ENCODE measurements around the gene SMARCD2. TPM values are rescaled to one million over a fixed set of nuclear protein-coding genes. Genes with fewer than 3 reads are reported as not detected.

The SMARCD2 gene
- total RNA-seq, 1 donor from 2014 or later, result 68.3 TPM

GRCh38 chr17:63832014-63832413 lies 10.5 kb downstream of the SMARCD2 start:
- no peak for ATAC-seq

- ATAC-seq, result no peak
Observed at GRCh38 chr17:63831505-63831904, 11.0 kb downstream of the SMARCD2 start.

GRCh38 chr17:63830904-63831491 lies 11.5 kb downstream of the SMARCD2 start:
- no peak for ATAC-seq

GRCh38 chr17:63830278-63830677 lies 12.2 kb downstream of the SMARCD2 start:
- no peak for ATAC-seq

- ATAC-seq, result no peak
Observed at GRCh38 chr17:63828936-63829335, 13.5 kb downstream of the SMARCD2 start.

GRCh38 chr17:63827801-63828221 lies 14.7 kb downstream of the SMARCD2 start:
- no peak for ATAC-seq

- ATAC-seq, result peak; percentile 86
Observed at GRCh38 chr17:63827002-63827800, 15.3 kb downstream of the SMARCD2 start, which contains the start of the genes FTSJ3 and PSMC5. Gene FTSJ3, minus strand, starts transcription at chr17:63827663. Its CDS starts 761 bp downstream, at chr17:63826902. Gene PSMC5, plus strand, starts transcription at chr17:63827431. Its CDS starts 60 bp downstream, at chr17:63827491.

GRCh38 chr17:63826468-63827001 lies 15.9 kb downstream of the SMARCD2 start:
- peak; percentile 4 for ATAC-seq

- no peak for ATAC-seq
Observed at GRCh38 chr17:63824362-63824761, 18.1 kb downstream of the SMARCD2 start.

- no peak for ATAC-seq
Observed at GRCh38 chr17:63823659-63824331, 18.7 kb downstream of the SMARCD2 start.

- no peak for ATAC-seq
Observed at GRCh38 chr17:63822537-63822936, 19.9 kb downstream of the SMARCD2 start.

GRCh38 chr17:63821804-63822203 lies 20.7 kb downstream of the SMARCD2 start:
- ATAC-seq, result no peak

- no peak for ATAC-seq
Observed at GRCh38 chr17:63820963-63821561, 21.4 kb downstream of the SMARCD2 start.

- ATAC-seq, result peak; percentile 9
Observed at GRCh38 chr17:63819585-63820537, 22.6 kb downstream of the SMARCD2 start.

GRCh38 chr17:63819131-63819530 lies 23.4 kb downstream of the SMARCD2 start:
- ATAC-seq, result no peak

- ATAC-seq, result no peak
Observed at GRCh38 chr17:63817736-63818385, 24.6 kb downstream of the SMARCD2 start.

- no peak for ATAC-seq
Observed at GRCh38 chr17:63816669-63817068, 25.8 kb downstream of the SMARCD2 start.

- no peak for ATAC-seq
Observed at GRCh38 chr17:63816123-63816522, 26.4 kb downstream of the SMARCD2 start.

- ATAC-seq, result no peak
Observed at GRCh38 chr17:63809970-63810369, 32.5 kb downstream of the SMARCD2 start.

GRCh38 chr17:63805591-63805990 lies 36.9 kb downstream of the SMARCD2 start:
- no peak for ATAC-seq

GRCh38 chr17:63804328-63804727 lies 38.2 kb downstream of the SMARCD2 start:
- ATAC-seq, result no peak

All from esophagus mucosa (tissue), 1 donor.